Right renal cortex interstitium (tissue), 3 donors: Measurements from ENCODE around the gene USP4. TPM values are rescaled to one million over a fixed set of nuclear protein-coding genes. Genes with fewer than 3 reads are reported as not detected.
"Not testable (repeated sequence)": the region's sequence is repeated elsewhere in the genome, so short reads cannot be mapped to it uniquely, and the experiment has no call there.

Experiments used
- DNase-seq, 3 donors: peaks; one replicate each; pipeline ENCODE4 v3.0.0-alpha.2; 2013; ENCODE audit warnings: low read depth in 3 of 3, low spot score in 2 of 3
- polyA plus RNA-seq, 3 donors: library from polyadenylated mRNA; unstranded; fragments of 120-200 nt; gene quantifications; one replicate each; pipeline ENCODE4 v1.2.1, GENCODE V29; 2013; ENCODE audit not compliant: insufficient read length in 3 of 3

USP4 gene
- polyA plus RNA-seq, 3 donors: 61.6 to 64.0 (median 63.3) TPM

GRCh38 chr3:49352890-49353421 is 13.1 kb upstream of the USP4 start:
- DNase-seq: no peak

GRCh38 chr3:49352281-49352680 is 12.4 kb upstream of the USP4 start:
- no peak for DNase-seq

DNA sequence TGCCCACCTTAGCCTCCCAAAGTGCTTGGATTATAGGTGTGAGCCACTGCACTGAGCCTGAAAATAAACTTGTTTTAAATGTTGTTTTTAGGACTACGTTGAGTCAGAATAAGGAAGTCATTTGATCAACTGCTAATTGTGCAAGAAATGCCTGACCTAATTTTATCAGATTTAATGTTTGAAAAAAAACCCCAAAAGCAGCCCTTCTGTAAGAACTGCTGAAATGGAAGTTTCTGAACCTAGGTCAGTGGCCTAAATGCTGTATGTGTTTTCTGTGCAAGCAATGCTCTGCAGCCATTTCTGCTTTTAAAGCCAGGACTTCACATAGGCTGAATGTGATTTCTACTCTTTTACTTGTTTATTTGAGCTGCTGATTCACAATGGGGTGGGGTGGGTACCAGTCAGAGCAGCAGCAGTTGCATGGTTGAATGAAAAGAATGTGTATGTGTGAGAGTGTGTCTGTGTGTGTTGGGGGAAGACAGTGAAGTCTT is 11.7 kb upstream of the USP4 start:
- no peak for DNase-seq

GRCh38 chr3:49349348-49350114 is 9.7 kb upstream of the USP4 start:
- no peak for DNase-seq

- not testable (repeated sequence) for DNase-seq
These were observed 8.5 kb upstream of the USP4 start for GRCh38 chr3:49348361-49348760.

GRCh38 chr3:49346797-49347251 is 7.0 kb upstream of the USP4 start:
- DNase-seq: no peak

DNA sequence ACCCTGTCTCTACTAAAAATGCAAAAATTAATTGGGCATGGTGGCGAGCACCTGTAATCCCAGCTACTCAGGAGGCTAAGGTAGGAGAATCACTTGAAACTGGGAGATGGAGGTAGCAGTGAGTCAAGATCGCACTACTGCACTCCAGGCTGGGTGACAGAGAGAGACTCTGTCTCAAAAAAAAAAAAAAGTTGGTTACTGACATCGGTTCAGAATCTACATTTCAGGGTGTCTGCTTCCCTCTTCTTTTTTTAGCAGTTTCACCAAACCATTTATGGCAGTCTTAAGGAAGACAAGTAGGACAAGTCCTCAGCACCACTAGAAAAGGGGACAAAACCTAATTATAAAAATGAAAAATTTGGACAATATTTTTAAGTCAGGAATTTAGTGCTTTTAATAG is 3.3 kb upstream of the USP4 start:
- DNase-seq: no peak

GRCh38 chr3:49341996-49342395 is 2.1 kb upstream of the USP4 start:
- DNase-seq: no peak

GRCh38 chr3:49339581-49339940 is 292 bp downstream of the USP4 start:
- peak in 1 of 3 donors; percentile 33 for DNase-seq

DNA sequence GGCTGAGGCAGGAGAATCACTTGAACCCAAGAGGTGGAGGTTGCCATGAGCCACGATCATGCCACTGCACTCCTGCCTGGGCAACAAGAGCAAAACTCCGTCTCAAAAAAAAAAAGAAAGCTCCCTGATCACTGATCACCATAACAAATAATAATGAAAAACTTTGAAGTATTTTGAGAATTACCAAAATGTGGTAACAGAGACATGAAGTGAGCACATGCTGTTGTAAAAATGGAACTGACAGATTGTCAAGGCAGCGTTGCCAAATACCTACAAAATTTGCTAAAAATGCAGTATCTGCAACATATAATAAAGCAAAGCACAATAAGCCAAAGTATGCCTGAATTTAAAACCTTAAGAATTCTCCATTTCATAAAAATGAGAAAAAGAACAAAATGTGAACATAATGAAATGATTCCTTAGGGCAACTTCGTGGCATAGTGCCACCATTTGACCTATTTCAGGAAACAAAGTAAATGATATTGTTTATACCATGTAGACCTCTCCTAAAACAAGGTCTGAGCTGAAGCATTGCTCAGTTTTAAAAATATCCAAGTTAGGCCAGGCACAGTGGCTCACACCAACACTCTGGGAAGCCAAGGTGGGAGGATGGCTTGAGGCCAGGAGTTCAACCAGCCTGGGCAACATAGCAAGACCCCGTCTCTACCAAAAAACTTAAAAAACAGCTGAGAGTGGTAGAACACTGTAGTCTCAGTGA is 5.8 kb downstream of the USP4 start:
- no peak for DNase-seq

DNA sequence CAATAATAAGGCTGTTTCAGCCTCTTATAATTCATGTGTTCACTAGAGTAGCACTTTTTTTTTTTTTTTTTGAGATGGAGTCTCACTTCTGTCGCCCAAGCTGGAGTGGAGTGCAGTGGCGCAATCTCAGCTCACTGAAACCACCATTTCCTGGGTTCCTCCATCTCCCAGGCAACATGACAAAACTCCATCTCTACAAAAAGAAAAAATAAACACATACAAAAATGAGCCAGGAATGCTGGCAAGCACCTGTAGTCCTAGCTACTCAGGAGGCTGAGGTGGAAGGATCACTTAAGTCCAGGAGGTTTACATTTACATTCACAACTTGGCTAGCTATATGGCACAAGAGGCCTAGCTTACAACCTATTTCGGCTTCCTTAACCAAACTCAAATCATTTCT is 6.8 kb downstream of the USP4 start:
- no peak for DNase-seq

- no peak for DNase-seq
These were observed 10.7 kb downstream of the USP4 start for GRCh38 chr3:49329186-49329585.

DNA sequence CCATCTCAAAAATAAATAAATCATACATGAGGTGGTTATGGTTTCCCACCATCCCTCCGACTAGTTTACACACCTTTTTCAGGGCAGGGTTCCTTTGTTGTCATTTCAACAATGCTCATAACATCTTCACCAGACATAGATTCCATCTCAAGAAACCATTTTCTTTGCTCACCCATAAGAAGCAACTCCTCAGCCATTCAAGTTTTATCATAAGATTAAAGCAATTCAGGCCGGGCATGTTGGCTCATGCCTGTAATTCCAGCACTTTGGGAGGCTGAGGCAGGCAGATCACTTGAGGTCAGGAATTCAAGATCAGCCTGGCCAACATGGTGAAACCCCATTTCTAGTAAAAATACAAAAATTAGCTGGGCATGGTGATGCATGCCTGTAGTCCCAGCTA is 11.5 kb downstream of the USP4 start:
- not testable (repeated sequence) for DNase-seq

- DNase-seq: no peak
These were observed 12.4 kb downstream of the USP4 start for GRCh38 chr3:49327485-49327884.

DNA sequence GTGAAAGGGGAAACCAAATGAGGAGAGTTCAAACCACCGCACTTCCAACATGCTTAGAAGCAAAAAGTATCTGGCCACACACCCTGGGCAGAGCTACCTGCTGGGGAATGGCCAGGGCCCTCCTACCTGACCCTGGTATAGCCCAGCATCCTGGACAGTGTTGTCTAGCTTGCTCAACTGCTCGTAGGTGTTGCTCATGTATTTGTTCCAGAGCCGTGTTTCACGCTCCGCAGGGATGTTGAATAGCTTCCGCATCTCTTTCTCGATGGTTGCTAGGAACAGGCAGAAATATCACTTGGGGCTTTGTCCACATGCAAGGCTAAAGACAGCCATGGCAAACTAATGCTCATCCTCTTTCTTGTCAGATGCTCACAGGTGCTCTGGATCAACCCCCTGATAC is 15.1 kb downstream of the USP4 start:
- DNase-seq: no peak

DNA sequence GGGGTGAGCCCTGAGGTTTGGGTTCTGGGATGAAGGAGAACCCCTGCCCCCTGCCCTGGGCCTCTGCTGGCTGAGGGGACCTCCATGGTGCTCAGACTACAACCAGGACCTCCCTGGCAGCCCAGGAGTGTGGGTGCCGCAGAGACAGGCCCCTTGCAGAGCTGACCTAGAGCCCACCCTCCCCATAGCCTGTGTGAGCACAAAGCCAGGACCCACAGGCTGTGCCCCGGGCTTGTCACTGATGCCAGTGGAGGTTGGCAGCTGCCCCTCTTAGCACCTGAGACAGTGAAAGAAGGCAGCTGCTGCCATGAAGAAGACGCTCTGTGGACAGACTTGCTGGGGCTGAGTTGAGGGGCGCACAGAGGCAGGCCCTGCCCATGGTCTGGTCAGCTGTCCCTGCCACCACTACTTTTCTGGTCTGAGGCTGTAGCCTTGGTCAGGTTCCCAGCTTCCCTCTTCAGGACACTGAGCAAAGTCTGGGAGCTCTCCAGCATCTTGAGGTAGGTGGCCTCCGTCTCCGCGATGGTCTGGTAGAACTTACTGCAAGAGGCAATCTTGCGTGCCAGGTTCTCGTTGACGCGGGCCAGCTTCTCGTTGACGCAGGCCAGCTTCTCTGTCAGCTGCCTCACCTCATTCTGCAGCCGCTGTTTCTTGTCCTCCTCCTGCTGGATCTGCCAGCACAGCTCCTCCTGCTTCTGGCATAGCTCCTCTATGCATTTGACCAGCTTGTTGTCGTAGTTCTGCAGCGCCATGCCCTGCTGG is 23.0 kb downstream of the USP4 start:
- DNase-seq: no peak

DNA sequence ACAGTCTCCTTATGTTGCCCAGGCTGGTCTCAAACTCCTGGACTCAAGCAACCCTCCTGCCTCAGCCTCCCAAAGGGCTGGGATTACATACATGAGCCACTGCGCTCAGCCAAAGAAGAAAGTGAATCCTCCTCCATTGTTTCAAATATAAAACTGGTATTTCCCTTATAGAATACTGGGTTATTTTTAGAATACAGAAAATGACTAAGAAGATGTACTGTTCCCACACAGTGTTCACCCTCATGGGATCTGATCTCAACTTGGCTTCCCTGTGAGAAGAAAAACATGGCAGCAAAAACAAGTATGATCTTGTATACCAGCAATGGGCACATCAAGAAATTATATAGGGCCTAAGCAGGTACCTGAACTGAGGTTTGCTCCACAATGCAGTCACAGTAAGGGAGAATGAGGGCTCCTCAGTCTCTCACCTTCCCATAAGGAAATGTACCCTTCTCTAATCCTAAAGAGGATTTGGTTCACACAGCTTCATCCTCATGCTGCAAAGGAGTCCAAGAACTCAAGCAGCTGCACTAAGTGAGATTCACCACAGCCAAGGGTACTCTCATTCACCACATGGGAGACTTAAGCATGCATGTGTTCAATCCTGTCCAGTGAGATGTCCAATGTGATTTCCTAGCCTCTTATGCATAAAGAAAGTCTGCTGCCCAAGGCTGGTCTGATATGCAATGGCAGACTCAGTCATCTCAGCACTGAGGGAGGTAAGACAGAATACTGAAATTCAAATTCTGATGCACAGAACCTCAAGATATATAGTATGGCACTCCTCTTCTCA is 25.8 kb downstream of the USP4 start:
- no peak for DNase-seq

- no peak for DNase-seq
These were observed 28.6 kb downstream of the USP4 start for GRCh38 chr3:49311283-49311682.

GRCh38 chr3:49310677-49311076 is 29.2 kb downstream of the USP4 start:
- no peak for DNase-seq

GRCh38 chr3:49305608-49306007 is 34.2 kb downstream of the USP4 start:
- DNase-seq: no peak
